Ovary (tissue), 3 donors: ENCODE data around the gene BET1.

Source experiments
- CTCF ChIP-seq, 3 donors: fragments of 450-650 bp in 2 of 3; fragments of 200-600 bp in 1 of 3; IDR thresholded peaks; one replicate each; pipeline versions ENCODE4 v1.5.1 to v1.8.0; 2016 to 2022; ENCODE audit warnings: antibody characterized with exemption in 3 of 3, mild to moderate bottlenecking in 1 of 3
- EP300 ChIP-seq: sonication (generic); formaldehyde crosslinking; IDR thresholded peaks from one replicate; pipeline ENCODE4 v1.6.1; 2017; ENCODE audit warnings: antibody characterized with exemption
- POLR2A ChIP-seq: fragments of 450-650 bp; IDR thresholded peaks from one replicate; pipeline ENCODE4 v1.6.1; 2017; ENCODE audit warnings: antibody characterized with exemption, mild to moderate bottlenecking, moderate library complexity
- donor health status: DM: no; HTN: no; CAD: no.

DNA sequence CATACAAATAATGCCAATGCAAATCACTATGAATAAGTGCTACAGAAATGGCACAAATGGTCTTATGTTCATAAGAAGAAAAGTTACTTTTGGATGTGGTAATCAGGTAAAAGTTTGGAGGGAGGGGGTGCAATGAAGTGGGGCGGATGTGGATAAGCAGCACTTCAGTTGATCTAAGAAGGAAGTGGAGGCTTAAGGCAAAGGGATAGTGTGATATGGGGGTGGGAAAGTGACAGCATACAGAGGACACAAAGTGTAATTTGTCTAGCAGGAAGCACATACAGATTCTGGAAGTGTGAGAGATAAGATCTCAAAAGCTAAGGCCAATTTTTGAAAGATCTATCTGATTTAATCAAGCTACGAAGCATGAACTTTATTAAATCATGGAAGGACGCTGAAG is 6.3 kb downstream of the BET1 start:
- no peak for TF ChIP-seq CTCF (IDR thresholded peaks at IDR 0.05)
- no peak for TF ChIP-seq POLR2A
- TF ChIP-seq EP300, result no peak
